Ascending aorta (tissue), 2 donors: ENCODE data around the gene MEGF10. TPM values are rescaled to one million over a fixed set of nuclear protein-coding genes. Genes with fewer than 3 reads are reported as not detected.

Experiments
- DNase-seq, 2 donors: peaks; one replicate each; pipeline ENCODE4 v3.0.0-alpha.2; 2019; ENCODE audit warnings: low spot score in 2 of 2
- H3K27ac ChIP-seq, 2 donors: fragments of 200-600 bp; sonication (generic); one replicate each; pipeline ENCODE4 v1.5.1; 2016 to 2017; ENCODE audit warnings: mild to moderate bottlenecking in 1 of 2
- H3K27me3 ChIP-seq: fragments of 200-600 bp; sonication (generic); one replicate; pipeline ENCODE4 v1.5.1; 2017
- H3K36me3 ChIP-seq, 2 donors: fragments of 200-600 bp; sonication (generic); one replicate each; pipeline ENCODE4 v1.5.1; 2016
- H3K4me1 ChIP-seq, 2 donors: fragments of 200-600 bp; sonication (generic); one replicate each; pipeline ENCODE4 v1.5.1; 2016 to 2017; ENCODE audit warnings: mild to moderate bottlenecking in 1 of 2
- H3K4me3 ChIP-seq, 2 donors: fragments of 200-600 bp; sonication (generic); one replicate each; pipeline ENCODE4 v1.5.1; 2016 to 2017; ENCODE audit warnings: mild to moderate bottlenecking in 1 of 2
- H3K9me3 ChIP-seq, 2 donors: fragments of 200-600 bp; sonication (generic); one replicate each; pipeline ENCODE4 v1.5.1; 2016
- intact Hi-C: fragments of 100-400 bp; cut with DNase I; formaldehyde crosslinking; loops from one replicate; pipeline ENCODE4 v1.15.1; 2023
- total RNA-seq: library from RNA; depleted of rRNA; stranded (reverse); fragments of >200 nt; gene quantifications from one replicate; pipeline ENCODE4 v1.1.0, GENCODE V29; 2016
- TF ChIP-seq, protein P1 (sequence below), 3 experiments: fragments of 200-600 bp in 2 of 3; fragments of 450-650 bp in 1 of 3; sonication (generic) in 2 of 3; IDR thresholded peaks; one replicate each; pipeline ENCODE4 v1.5.1; 2016 to 2019; ENCODE audit warnings: antibody characterized with exemption in 3 of 3, mild to moderate bottlenecking in 1 of 3, moderate library complexity in 1 of 3

Gene MEGF10
- total RNA-seq, 1 donor from 2014 or later = 0.11 TPM

DNA sequence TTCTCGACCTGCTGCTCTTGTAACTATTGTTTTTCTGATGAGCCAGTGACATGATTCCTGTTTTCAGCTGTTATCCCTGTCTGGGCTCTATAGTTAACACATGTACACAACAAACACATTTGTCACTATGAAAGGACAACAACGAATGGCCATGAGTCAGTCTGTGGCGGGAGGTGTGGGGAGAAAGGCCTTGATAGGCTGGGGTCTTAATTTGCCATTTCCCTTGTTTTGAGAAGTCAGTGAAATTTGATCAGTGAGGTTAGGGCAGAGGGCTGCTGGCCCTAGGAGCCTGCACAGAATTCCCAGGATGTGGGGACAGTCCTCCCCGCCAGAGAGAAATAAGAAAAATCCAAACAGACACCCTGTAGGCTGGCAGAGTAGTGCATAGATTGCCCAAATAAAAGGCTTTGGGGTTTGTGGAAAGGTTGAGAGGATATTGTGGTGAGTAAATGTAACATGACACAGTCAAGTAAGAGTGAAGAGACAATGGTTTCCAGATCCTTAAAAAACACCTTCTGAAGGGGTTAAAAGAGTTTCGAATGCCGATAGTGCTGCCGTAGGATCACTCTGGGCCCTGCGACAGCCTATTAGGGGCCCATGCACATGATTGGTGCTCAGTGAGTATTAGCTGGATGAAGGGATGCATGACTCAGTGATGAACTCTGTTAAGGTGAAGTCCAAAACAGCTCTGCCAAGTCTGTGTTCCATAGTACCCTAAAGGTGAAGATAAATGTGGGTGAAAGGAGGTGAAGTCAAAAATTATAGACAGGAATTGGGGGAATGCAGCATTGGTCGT lies 115.9 kb downstream of the MEGF10 start:
- intact Hi-C loops = no loop called here
- Histone ChIP-seq H3K9me3 (no peaks in the 10 kb centered on the region), H3K36me3 (no peaks in the 10 kb centered on the region), H3K4me1 (no peaks in the 10 kb centered on the region), H3K27me3 (no peaks in the 10 kb centered on the region), H3K27ac (no peak overlapping the region), H3K4me3 (no peak overlapping the region)
- DNase-seq = no peak
- TF ChIP-seq, protein P1, sequence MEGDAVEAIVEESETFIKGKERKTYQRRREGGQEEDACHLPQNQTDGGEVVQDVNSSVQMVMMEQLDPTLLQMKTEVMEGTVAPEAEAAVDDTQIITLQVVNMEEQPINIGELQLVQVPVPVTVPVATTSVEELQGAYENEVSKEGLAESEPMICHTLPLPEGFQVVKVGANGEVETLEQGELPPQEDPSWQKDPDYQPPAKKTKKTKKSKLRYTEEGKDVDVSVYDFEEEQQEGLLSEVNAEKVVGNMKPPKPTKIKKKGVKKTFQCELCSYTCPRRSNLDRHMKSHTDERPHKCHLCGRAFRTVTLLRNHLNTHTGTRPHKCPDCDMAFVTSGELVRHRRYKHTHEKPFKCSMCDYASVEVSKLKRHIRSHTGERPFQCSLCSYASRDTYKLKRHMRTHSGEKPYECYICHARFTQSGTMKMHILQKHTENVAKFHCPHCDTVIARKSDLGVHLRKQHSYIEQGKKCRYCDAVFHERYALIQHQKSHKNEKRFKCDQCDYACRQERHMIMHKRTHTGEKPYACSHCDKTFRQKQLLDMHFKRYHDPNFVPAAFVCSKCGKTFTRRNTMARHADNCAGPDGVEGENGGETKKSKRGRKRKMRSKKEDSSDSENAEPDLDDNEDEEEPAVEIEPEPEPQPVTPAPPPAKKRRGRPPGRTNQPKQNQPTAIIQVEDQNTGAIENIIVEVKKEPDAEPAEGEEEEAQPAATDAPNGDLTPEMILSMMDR (IDR thresholded peaks at IDR 0.05) = no peak

- no peak overlapping the region for H3K4me3 ChIP-seq
- H3K27me3 ChIP-seq = no peaks in the 10 kb centered on the region
- H3K9me3 ChIP-seq = no peaks in the 10 kb centered on the region
- H3K4me1 ChIP-seq = no peaks in the 10 kb centered on the region
- no peak for DNase-seq
- TF ChIP-seq, protein P1 (IDR thresholded peaks at IDR 0.05) = no peak
- intact Hi-C loops = no loop called here
- no peaks in the 10 kb centered on the region for H3K36me3 ChIP-seq
- no peak overlapping the region for H3K27ac ChIP-seq
These were observed 118.8 kb downstream of the MEGF10 start for GRCh38 chr5:127409246-127409917.

DNA sequence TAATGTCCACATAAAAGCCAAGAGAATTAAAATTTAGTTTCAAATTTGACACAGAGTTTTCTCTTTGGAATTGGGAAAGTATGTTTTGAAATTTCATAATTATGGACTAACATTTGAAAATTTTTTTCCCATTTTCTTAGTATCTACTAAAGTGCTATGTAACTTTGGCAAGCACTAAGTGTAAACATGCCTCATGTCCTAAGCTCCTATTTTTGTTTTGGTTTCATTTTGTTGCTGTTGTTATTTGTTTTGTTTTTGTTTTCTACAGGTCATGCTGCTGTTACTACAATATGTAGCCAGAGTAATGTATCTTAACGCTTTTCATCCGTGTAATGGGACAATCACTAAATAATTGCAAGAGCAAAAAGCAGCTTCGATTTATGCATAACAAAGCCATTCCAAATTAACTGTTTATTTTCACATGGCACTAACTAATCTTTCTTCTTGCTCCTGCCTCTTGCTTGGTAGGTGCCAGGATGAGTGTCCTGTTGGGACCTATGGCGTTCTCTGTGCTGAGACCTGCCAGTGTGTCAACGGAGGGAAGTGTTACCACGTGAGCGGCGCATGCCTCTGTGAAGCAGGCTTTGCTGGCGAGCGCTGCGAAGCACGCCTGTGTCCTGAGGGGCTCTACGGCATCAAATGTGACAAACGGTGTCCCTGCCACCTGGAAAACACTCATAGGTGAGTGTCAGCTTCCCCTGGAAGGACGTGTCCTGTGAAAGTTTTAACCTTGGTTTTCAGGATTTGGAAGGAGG lies 119.5 kb downstream of the MEGF10 start:
- no peak overlapping the region for H3K27ac ChIP-seq
- intact Hi-C loops = no loop called here
- H3K27me3 ChIP-seq = no peaks in the 10 kb centered on the region

DNA sequence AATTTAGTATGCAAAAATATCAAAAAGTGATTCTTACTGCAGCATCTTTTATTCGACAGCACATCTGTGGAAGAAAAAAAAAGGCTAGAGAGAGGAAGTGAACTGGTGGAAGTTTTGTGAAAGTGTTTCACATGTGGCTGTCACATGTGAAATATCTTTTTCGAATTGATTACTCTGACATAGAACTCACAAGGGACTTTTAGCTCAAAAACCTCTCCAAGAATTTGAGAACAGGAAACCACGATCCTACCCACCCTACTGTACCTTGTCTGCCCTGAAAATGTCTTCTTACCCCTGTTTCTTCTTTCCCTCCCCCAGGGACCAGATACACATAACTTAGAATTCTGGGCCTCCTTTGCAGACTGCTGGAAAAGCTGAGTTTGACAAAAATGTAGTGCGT lies 120.4 kb downstream of the MEGF10 start:
- H3K36me3 ChIP-seq = no peaks in the 10 kb centered on the region
- no peak overlapping the region for H3K27ac ChIP-seq
- TF ChIP-seq, protein P1 (IDR thresholded peaks at IDR 0.05) = no peak
- H3K4me3 ChIP-seq = no peak overlapping the region
- no peaks in the 10 kb centered on the region for H3K4me1 ChIP-seq
- no peaks in the 10 kb centered on the region for H3K9me3 ChIP-seq
- intact Hi-C loops = no loop called here
- no peaks in the 10 kb centered on the region for H3K27me3 ChIP-seq
- DNase-seq = no peak

More for the DNA sequence above, 119.5 kb downstream of the MEGF10 start:
- H3K4me1 ChIP-seq = no peaks in the 10 kb centered on the region
- TF ChIP-seq, protein P1 (IDR thresholded peaks at IDR 0.05) = no peak
- no peaks in the 10 kb centered on the region for H3K9me3 ChIP-seq
- DNase-seq = no peak
- no peak overlapping the region for H3K4me3 ChIP-seq
- no peaks in the 10 kb centered on the region for H3K36me3 ChIP-seq

DNA sequence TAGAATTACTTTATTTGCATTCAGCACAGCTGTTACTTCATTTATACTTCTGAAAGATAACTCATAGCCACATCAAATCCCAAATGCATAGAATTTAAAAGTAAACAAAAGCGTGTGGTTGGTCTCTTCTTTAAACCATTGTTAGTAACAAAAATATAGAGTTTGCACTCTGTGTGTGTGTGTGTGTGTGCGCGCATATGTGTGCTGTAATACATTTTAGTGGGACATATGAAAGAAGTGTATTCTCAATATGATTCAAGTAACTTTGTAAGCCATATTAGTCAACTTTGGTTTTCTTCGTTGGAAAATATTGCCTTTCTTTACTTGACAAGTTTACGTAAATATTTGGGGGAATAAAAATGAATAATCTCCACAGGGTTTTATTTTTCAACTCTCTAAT lies 120.8 kb downstream of the MEGF10 start:
- intact Hi-C loops = no loop called here
- Histone ChIP-seq H3K4me3 (no peak overlapping the region), H3K9me3 (no peaks in the 10 kb centered on the region), H3K27me3 (no peaks in the 10 kb centered on the region), H3K36me3 (no peaks in the 10 kb centered on the region), H3K27ac (no peak overlapping the region), H3K4me1 (no peaks in the 10 kb centered on the region)
- TF ChIP-seq, protein P1 (IDR thresholded peaks at IDR 0.05) = no peak
- no peak for DNase-seq
